Left lung (tissue), 10 donors: ENCODE data around the gene DPYSL4. TPM values are rescaled to one million over a fixed set of nuclear protein-coding genes. Genes with fewer than 3 reads are reported as not detected.

Experiments
- ATAC-seq: fragments of 200-7000 bp; cut with Tn5 transposase; one replicate; pipeline ENCODE4 v1.9.1; 2020; ENCODE audit warnings: moderate library complexity
- DNase-seq, 4 donors: peaks; one replicate each; pipeline ENCODE4 v3.0.0-alpha.2; 2013 to 2020
- H3K27ac ChIP-seq, 2 donors: fragments of 200-600 bp; sonication (generic) in 1 of 2; one replicate each; pipeline versions ENCODE4 v1.5.0 to v1.8.0; 2020 to 2021
- H3K27me3 ChIP-seq, 2 donors: fragments of 200-600 bp; sonication (generic) in 1 of 2; one replicate each; pipeline versions ENCODE4 v1.5.0 to v1.8.0; 2020 to 2021
- H3K36me3 ChIP-seq, 2 donors: fragments of 200-600 bp; sonication (generic) in 1 of 2; one replicate each; pipeline versions ENCODE4 v1.5.0 to v1.8.0; 2020 to 2021
- H3K4me1 ChIP-seq, 2 donors: fragments of 200-600 bp; one replicate each; pipeline ENCODE4 v1.8.0; 2021
- H3K4me3 ChIP-seq, 2 donors: fragments of 200-600 bp; sonication (generic) in 1 of 2; one replicate each; pipeline versions ENCODE4 v1.5.0 to v1.8.0; 2020 to 2021; ENCODE audit warnings: mild to moderate bottlenecking in 1 of 2
- H3K9me3 ChIP-seq, 2 donors: fragments of 200-600 bp; sonication (generic) in 1 of 2; one replicate each; pipeline versions ENCODE4 v1.5.0 to v1.8.0; 2020 to 2021
- CTCF ChIP-seq, 2 donors: fragments of 200-600 bp; sonication (generic) in 1 of 2; IDR thresholded peaks; one replicate each; pipeline versions ENCODE4 v1.5.0 to v1.8.0; 2021; ENCODE audit warnings: antibody characterized with exemption in 2 of 2
- intact Hi-C, 2 donors: fragments of 100-400 bp; cut with DNase I; formaldehyde crosslinking; loops; one replicate each; pipeline versions ENCODE4 v1.11.2 to v1.14.2; 2022
- polyA plus RNA-seq, 6 donors: library from polyadenylated mRNA; unstranded; fragments of 120-200 nt; gene quantifications; one replicate each; pipeline ENCODE4 v1.2.1, GENCODE V29; 2013; ENCODE audit not compliant: insufficient read length in 6 of 6
- total RNA-seq, 2 donors: library from RNA; stranded (reverse); fragmentation: NEBNext Ultra II Directional; extraction: Animal tissue kit (Norgen Biotek cat#: 25700); gene quantifications; one replicate each; pipeline ENCODE4 v1.2.1, GENCODE V29; 2021
- donor health status: DM: no; HTN: yes; CAD: no.
- donor health status: DM: no; HTN: no; CAD: no.

The DPYSL4 gene
- total and polyA plus RNA-seq, 8 donors, result 1.3 to 14.6 (median 10.4) TPM

DNA sequence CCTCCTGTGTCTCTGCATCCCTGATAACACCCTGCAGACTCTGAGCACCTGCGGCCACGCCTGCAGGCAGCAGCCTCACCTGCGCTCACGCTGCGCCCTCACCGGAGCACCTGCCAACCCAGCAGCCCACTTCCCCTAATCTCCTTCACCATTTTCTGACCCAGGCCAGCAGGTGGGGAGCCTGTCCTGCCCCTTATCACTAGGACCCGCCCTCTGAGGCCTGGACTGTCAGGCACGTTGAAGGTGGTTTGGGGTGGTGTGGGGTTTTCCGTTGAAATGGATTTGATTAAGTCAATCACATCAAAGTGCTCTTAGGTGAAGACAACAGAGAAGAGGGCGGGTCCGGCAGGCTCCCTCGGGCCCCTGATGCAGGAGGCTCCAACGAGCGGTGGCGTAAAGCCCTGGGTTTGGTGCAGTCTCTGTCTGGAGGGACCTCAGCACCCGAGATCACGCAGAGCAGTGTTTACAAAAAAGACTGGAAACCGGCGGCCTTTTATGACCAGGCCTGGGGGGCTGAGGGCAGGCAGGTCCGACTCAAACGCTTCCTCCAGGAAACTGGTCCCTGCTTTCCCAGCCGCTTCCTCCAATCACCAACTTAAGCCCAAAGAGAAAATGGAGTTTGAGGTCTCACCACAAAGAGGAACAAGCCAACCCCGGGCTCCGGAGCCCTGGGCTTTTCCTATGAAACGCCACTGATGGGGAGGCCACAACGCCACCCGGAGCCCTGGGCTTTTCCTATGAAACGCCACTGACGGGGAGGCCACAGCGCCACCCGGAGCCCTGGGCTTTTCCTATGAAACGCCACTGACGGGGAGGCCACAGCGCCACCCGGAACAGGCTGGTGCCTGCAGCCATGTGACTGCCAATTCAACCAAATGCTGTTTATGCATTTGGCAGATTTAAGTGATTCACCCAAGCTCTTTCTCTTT is 45.5 kb downstream of the DPYSL4 start:
- no peak for TF ChIP-seq CTCF (IDR thresholded peaks at IDR 0.05)
- H3K4me1 ChIP-seq, result peaks cover 3 to 46% of the 10 kb centered on the region in 2 donors

DNA sequence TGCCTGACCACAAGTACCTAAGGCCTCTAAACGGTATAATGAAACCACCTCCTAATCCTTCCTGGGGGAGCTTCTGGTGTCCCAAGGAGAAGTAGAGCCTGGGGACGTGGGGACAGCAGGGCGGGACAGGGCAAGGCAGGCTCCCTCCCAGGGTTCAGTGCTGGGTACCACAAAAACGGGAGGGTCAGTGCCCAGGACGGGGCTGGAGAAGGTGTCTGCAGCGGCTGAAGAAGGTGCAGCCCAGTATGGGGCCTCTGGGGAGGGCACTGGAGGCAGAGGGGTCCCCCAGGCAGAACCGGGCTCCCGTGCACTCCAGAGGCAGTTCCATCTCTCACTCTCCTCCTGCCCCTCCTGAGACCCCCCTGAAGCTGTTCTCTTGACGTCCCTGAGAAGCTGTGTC is 46.2 kb downstream of the DPYSL4 start:
- Histone ChIP-seq H3K27ac (peak overlapping the region in 1 of 2 donors; percentile 61), H3K4me1 (peaks cover 3 to 46% of the 10 kb centered on the region in 2 donors)

More for the DNA sequence above, 45.5 kb downstream of the DPYSL4 start:
- Histone ChIP-seq H3K27me3 (no peaks in the 10 kb centered on the region), H3K9me3 (no peaks in the 10 kb centered on the region), H3K27ac (peak overlapping the region in 1 of 2 donors; percentile 61), H3K4me3 (no peak overlapping the region), H3K36me3 (no peaks in the 10 kb centered on the region)
- intact Hi-C loops, result loop anchor here in 1 of 2 donors (5.0 kb wide), 1 partner anchor 225 kb away; no protein-coding TSS in a partner anchor
- ATAC-seq (peak; percentile 16), DNase-seq (peak in 2 of 4 donors; percentile 63 to 88)

GRCh38 chr10:132233501-132234085 is 46.8 kb downstream of the DPYSL4 start:
- H3K4me1 ChIP-seq, result peaks cover 3 to 46% of the 10 kb centered on the region in 2 donors
- ATAC-seq, result no peak
- no peak overlapping the region for H3K27ac ChIP-seq

More for the DNA sequence above, 46.2 kb downstream of the DPYSL4 start:
- no peaks in the 10 kb centered on the region for H3K27me3 ChIP-seq
- intact Hi-C loops, result loop anchor here in 1 of 2 donors (5.0 kb wide), 1 partner anchor 224 kb away; no protein-coding TSS in a partner anchor
- TF ChIP-seq CTCF (IDR thresholded peaks at IDR 0.05), result no peak
- ATAC-seq, result no peak
- H3K36me3 ChIP-seq, result no peaks in the 10 kb centered on the region
- H3K4me3 ChIP-seq, result no peak overlapping the region
- DNase-seq, result peak in 1 of 4 donors; percentile 62
- H3K9me3 ChIP-seq, result no peaks in the 10 kb centered on the region

DNA sequence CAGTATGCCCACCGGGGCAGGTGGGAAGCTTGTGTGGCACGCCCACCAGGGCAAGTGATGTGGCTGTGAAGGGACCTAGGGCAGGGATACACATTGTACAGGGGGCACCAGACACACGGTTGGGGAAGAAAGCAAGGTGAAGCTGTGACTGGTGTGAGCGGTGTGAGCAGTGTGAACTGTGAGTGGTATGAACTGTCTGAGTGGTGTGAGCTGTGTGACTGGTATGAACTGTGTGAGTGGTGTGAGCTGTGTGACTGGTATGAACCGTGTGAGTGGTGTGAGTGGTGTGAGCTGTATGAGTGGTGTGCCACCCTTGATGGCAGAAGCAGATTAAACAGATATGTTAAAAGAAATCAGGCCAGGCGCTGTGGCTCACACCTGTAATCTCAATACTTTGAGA is 48.1 kb downstream of the DPYSL4 start:
- no peak overlapping the region for H3K4me3 ChIP-seq
- no peaks in the 10 kb centered on the region for H3K36me3 ChIP-seq
- no peaks in the 10 kb centered on the region for H3K9me3 ChIP-seq
- DNase-seq (no peak), ATAC-seq (no peak)
- no peak overlapping the region for H3K27ac ChIP-seq
- no peak for TF ChIP-seq CTCF (IDR thresholded peaks at IDR 0.05)
- intact Hi-C loops, result loop anchor here in 1 of 2 donors (5.0 kb wide), 1 partner anchor 222 kb away; no protein-coding TSS in a partner anchor
- peaks cover 0 to 39% of the 10 kb centered on the region in 2 donors for H3K4me1 ChIP-seq
- H3K27me3 ChIP-seq, result no peaks in the 10 kb centered on the region

More at GRCh38 chr10:132233501-132234085, 46.8 kb downstream of the DPYSL4 start:
- intact Hi-C loops, result loop anchor here in 1 of 2 donors (5.0 kb wide), 1 partner anchor 224 kb away; no protein-coding TSS in a partner anchor
- H3K36me3 ChIP-seq, result no peaks in the 10 kb centered on the region
- no peaks in the 10 kb centered on the region for H3K27me3 ChIP-seq
- H3K4me3 ChIP-seq, result no peak overlapping the region
- peak in 1 of 4 donors; percentile 60 for DNase-seq
- no peak for TF ChIP-seq CTCF (IDR thresholded peaks at IDR 0.05)
- no peaks in the 10 kb centered on the region for H3K9me3 ChIP-seq

DNA sequence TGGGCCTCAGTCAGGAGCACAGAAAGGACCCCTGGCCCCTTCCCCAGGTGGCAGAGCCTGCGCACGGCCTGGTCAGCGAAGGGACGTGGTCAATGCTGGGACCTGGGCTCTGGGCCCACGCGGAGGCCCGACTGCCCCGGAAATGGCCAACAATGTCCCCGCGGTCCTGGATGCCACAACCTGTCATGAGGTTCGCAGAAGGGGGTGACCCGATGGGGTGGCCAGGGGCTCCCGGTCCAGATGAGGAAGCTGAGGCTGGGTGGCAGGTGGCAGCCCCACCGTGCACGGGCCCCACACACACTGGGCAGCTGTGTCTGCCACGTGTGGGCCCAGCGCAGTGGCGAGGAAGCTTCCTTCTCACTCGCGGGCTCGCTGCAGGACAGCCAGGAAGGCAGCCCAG is 49.4 kb downstream of the DPYSL4 start:
- H3K9me3 ChIP-seq, result no peaks in the 10 kb centered on the region
- H3K27ac ChIP-seq, result no peak overlapping the region
- no peaks in the 10 kb centered on the region for H3K36me3 ChIP-seq
- intact Hi-C loops, result no loop called here
- no peak overlapping the region for H3K4me3 ChIP-seq
- no peak for TF ChIP-seq CTCF (IDR thresholded peaks at IDR 0.05)
- ATAC-seq (no peak), DNase-seq (peak in 1 of 4 donors; percentile 69)
- no peaks in the 10 kb centered on the region for H3K27me3 ChIP-seq
- H3K4me1 ChIP-seq, result peaks cover 0 to 27% of the 10 kb centered on the region in 2 donors
